Measurements from ENCODE around the gene RNF149. TPM values are rescaled to one million over a fixed set of nuclear protein-coding genes. Genes with fewer than 3 reads are reported as not detected.
"Not testable (repeated sequence)": the region's sequence is repeated elsewhere in the genome, so short reads cannot be mapped to it uniquely, and the experiment has no call there.

Gene RNF149
- total RNA-seq, 4 donors from 2014 or later, result 70.1 to 135 (median 77.7) TPM

DNA sequence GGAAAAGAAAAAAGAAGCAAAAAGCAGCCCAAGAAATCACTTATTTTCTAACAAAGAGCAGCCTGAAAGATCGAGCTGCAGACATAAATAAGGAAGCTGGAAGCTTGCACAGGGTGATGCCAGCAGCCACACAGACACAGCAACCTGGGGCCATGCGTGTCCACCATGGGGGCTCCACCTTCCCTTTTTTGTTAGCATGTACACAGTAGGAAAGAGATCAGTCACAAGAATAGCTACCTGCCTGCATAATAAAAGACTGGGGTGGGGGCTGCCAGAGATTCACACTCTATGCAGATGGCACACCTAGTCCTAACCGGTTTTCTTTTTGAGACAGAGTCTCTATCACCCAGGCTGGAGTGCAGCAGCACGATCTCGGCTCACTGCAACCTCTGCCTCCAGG, 58.7 kb downstream of the RNF149 start:
- H3K9me3 ChIP-seq, result no peaks in the 10 kb centered on the region
- no peak for DNase-seq (ENCODE audit: low spot score in 2 of 2)
- no peak overlapping the region for H3K4me3 ChIP-seq
- H3K27ac ChIP-seq, result no peak overlapping the region
- no peaks in the 10 kb centered on the region for H3K36me3 ChIP-seq
- H3K4me1 ChIP-seq, result peaks cover 23% of the 10 kb centered on the region
- 83% methylated on average over 5 of the region's 5 CpGs for WGBS
- no peaks in the 10 kb centered on the region for H3K27me3 ChIP-seq
- TF ChIP-seq POLR2A (IDR thresholded peaks at IDR 0.05), result no peak
- no peak for TF ChIP-seq POLR2AphosphoS5 (IDR thresholded peaks at IDR 0.05)
- no peak for TF ChIP-seq CTCF (IDR thresholded peaks at IDR 0.05)
- TF ChIP-seq EP300 (IDR thresholded peaks at IDR 0.05), result no peak

DNA sequence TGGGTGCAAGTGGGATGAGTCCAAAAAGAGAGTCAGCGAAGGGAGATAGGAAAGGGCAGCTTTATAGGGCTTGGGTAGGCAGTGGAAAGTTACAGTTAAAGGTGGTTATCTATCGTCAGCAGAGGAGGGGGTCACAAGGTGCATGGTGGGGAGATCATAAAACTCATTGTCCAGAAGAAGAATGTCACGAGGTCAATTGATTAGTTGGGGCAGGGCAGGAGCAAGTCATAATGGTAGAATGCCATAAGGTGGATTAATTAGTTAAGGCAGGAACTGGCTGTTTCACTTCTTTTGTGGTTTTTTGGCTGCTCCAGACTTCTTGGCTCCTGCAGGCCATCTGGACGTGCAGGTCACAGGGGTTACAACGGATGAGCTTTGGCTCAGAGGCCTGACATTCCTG, 59.7 kb downstream of the RNF149 start:
- H3K4me3 ChIP-seq; H3K36me3 ChIP-seq; H3K27ac ChIP-seq; H3K27me3 ChIP-seq; DNase-seq (ENCODE audit: low spot score in 2 of 2); H3K9me3 ChIP-seq: not testable (repeated sequence)
- 80% methylated on average over 5 of the region's 5 CpGs for WGBS
- H3K4me1 ChIP-seq, result peaks cover 17% of the 10 kb centered on the region

DNA sequence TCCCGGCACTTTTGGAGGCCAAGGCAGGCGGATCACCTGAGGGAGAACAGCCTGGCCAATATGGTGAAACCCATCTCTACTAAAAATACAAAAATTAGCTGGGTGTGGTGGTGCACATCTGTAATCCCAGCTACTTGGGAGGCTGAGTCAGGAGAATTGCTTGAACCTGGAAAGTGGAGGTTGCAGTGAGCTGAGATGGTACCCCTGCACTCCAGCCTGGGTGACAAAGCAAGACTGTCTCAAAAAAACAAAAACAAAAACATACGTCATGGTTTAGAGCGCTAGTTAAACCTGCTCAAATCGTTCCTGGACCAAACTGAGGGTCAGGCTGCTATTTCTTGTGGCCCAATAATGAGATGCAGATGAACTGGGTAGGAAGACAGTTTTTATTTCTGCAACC, 63.0 kb downstream of the RNF149 start:
- not testable (repeated sequence) for H3K27me3 ChIP-seq; H3K4me1 ChIP-seq; H3K27ac ChIP-seq; H3K36me3 ChIP-seq; DNase-seq (ENCODE audit: low spot score in 2 of 2); H3K9me3 ChIP-seq; H3K4me3 ChIP-seq
- WGBS, result 91% methylated on average over 5 of the region's 5 CpGs

GRCh38 chr2:101244899-101245298, 63.6 kb downstream of the RNF149 start:
- H3K27ac ChIP-seq; H3K4me3 ChIP-seq; H3K4me1 ChIP-seq; H3K9me3 ChIP-seq; DNase-seq (ENCODE audit: low spot score in 2 of 2); H3K27me3 ChIP-seq; H3K36me3 ChIP-seq: not testable (repeated sequence)
- WGBS, result 89% methylated on average over 12 of the region's 12 CpGs

DNA sequence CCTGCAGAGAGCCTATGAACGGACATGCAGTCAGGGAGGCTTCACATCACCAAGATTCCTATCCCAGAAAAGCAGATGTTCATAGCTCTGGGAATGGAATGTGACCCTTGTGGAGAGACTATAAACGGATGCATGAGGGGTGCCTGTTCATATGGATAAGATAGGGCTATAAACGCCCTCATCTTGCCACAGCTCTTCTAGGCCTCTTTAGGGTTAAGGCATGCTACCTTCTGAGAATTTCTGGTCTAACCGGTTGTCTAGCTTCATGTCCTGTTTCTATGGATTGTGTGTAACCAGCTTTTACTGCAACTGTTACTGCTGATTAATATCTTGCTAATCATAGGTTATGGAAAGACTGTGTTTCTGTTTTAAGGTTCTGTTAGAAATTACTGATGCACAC, 64.1 kb downstream of the RNF149 start:
- H3K9me3 ChIP-seq; H3K4me1 ChIP-seq; H3K36me3 ChIP-seq; H3K27me3 ChIP-seq; H3K4me3 ChIP-seq; DNase-seq (ENCODE audit: low spot score in 2 of 2); H3K27ac ChIP-seq: not testable (repeated sequence)
- WGBS, result 70% methylated on average over 4 of the region's 4 CpGs

DNA sequence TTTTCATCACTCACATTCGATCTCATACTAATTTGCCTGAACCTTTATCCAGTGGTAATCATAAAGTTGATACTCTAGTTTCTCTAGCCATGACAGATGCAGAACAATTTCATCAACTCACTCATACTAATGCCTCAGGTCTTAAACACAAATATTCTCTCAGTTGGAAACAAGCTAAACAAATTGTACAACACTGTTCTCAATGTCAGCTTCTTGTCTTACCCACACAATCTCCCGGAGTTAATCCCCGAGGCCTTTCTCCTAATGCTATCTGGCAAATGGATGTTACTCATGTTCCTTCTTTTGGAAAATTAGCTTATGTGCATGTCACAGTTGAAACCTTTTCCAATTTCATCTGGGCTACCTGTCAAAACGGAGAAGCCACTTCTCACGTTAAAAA, 67.3 kb downstream of the RNF149 start:
- H3K27me3 ChIP-seq, result no peaks in the 10 kb centered on the region
- no peak overlapping the region for H3K27ac ChIP-seq
- TF ChIP-seq EP300 (IDR thresholded peaks at IDR 0.05), result no peak
- TF ChIP-seq POLR2A (IDR thresholded peaks at IDR 0.05), result no peak
- TF ChIP-seq CTCF (IDR thresholded peaks at IDR 0.05), result no peak
- TF ChIP-seq POLR2AphosphoS5 (IDR thresholded peaks at IDR 0.05), result no peak
- 56% methylated on average over 5 of the region's 5 CpGs for WGBS
- no peaks in the 10 kb centered on the region for H3K36me3 ChIP-seq
- DNase-seq (ENCODE audit: low spot score in 2 of 2), result no peak
- peaks cover 5% of the 10 kb centered on the region for H3K4me1 ChIP-seq
- no peak overlapping the region for H3K4me3 ChIP-seq
- no peaks in the 10 kb centered on the region for H3K9me3 ChIP-seq

DNA sequence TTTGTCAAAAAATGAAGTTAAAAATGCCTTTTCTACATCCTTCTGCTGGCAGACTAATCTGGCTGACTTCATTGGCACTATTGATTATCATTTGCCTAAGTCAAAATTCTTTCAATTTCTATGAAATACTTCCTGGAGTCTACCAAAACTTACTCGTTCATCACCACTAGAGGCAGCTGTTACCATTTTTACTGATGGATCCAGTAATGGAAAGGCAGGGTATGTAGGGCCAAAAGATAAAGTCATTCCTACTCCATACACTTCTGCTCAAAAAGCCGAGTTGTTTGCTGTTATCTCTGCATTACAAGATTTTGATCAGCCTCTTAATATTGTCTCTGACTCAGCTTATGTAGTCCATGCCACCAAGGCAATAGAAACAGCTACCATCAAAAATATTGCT, 67.8 kb downstream of the RNF149 start:
- not testable (repeated sequence) for H3K4me1 ChIP-seq; H3K4me3 ChIP-seq; H3K27me3 ChIP-seq; H3K36me3 ChIP-seq; H3K9me3 ChIP-seq; H3K27ac ChIP-seq; DNase-seq (ENCODE audit: low spot score in 2 of 2)
- peak in 1 of 2 donors; percentile 16 for TF ChIP-seq CTCF (IDR thresholded peaks at IDR 0.05)
- 20% methylated on average over 2 of the region's 2 CpGs for WGBS

DNA sequence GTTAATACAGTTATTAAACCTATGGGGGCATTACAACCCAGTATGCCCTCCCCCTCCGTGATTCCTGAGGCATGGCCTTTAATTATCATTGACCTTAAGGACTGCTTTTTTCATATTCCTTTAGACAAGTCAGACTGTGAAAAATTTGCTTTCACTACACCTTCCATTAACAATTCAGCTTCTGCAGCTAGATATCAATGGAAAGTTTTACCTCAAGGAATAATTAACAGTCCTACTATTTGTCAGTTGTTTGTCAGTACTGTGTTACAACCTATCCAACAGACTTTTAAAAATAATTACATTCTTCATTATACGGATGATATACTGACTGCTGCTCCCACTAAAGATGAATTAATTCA, 68.8 kb downstream of the RNF149 start:
- not testable (repeated sequence) for H3K9me3 ChIP-seq; H3K4me3 ChIP-seq; H3K27me3 ChIP-seq; H3K36me3 ChIP-seq; H3K4me1 ChIP-seq; DNase-seq (ENCODE audit: low spot score in 2 of 2); H3K27ac ChIP-seq
- WGBS, result 85% methylated on average over 2 of the region's 2 CpGs
